ENCODE measurements around the gene DKK3.

Gene DKK3

DNA sequence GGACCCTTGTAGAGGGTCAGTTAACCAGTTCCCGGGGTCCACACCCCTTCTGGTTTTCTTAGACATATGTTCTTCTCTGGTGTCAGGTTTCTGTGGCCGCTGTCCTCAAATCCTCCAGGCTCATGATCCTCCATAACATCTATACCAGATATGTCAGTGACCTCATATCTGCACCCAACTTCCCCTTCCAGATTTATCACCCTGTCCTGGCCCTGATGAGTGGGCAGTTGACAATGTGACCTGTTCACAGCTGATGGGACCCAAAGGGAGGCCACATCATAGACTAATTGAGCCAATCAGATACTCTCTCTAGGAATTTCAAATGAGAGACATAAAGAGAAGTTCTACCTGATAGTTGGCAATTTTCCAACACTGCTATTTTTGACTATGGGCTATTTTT, 5.1 kb downstream of the DKK3 start:
- DNase-seq, result no peak

DNA sequence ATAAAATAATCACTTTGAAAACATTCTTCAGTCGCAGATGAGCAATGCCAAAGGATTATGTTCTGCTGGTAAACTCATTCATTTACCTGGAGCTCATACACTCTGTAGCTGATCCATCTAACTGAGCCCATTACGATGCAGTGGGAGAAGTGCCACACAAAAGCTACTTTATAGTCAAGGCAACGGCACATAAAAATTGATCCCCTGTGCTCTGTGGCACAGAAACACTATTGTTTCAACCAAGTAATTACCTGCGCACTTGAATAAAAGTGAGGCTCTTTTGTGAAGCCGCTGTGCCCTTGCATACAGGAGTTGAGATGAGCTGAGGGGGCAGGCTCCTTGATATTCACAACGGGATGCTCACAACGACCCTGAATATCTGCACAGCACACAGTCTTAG, 7.2 kb downstream of the DKK3 start:
- no peak for DNase-seq

DNA sequence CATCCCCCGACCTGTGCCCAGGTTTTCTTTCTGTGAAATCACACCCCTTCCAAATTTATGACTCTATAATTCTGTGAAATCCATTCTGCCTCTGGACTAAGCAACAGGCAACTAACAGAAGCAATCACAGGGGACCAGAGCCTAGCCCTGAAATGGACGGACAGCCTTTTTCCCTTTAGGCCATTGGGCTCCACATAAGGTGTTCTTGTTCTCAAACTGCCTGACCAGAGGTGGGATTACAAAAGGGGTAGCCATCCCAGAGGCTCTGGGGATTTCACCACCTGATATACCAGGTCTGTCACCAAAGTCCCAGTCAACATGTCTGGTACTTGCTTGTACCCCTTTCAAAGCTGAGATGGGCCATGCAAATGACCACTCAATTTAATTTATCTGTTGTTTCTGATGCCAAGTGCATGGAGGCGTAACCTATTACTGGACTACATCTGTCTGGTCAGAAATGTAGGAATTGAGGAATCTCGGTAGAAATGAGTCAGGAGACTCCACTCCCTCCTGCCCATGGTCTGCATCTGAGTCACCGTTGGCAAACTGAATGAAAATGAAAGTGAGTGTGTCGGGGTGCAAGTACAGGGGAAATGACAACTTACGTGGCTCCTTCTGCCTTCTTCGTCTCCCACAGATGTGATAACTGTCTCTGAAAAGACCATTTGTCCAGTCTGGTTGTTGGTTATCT, 10.2 kb downstream of the DKK3 start:
- DNase-seq, result no peak

DNA sequence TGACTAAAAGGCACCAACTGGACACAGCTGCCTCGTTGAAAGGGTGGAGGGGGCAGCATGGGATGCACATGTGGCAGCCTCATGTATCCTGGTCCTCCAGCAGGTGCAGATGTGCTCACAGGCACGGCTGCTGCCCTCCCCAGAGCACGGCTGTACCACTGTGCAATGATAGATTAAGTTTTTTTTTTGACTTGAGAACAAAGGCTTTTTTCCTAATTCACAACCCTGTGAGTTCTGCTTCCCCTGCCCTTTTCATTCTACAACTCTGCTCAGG, 11.4 kb downstream of the DKK3 start:
- no peak for DNase-seq

DNA sequence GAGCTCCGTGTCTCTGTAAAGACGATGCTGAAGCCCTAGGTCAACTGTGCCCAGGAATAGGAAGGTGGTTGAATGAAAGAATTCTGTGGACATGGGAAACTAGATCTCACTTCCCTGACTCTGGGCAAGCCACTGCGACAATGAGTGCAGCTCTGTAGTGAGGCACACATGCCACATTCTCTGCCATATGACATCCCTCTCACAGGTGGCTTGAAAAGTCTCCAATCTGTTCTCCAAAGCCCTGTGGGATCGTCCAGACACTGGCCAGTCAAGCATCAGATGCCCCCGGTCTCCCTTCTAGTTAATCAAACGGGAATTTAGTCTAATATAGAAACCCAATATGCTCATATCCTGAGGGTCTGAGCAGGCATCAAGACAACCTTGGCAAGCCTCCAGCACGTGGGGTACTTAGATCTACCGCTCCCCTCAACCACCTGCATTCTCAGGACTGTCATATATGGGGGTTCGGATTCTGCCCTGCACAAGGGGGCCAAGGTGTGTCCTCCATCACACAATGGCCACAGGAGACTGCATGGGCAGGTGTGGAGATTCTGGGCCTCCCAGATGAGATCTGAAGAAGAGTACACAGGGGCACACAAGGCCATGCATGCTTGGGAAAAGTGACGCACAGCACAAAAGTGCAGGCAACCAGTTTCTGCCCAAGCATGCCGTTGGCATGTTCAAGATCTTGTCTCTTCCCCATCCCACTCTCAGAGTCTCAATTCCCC, 11.9 kb downstream of the DKK3 start:
- DNase-seq, result no peak

DNA sequence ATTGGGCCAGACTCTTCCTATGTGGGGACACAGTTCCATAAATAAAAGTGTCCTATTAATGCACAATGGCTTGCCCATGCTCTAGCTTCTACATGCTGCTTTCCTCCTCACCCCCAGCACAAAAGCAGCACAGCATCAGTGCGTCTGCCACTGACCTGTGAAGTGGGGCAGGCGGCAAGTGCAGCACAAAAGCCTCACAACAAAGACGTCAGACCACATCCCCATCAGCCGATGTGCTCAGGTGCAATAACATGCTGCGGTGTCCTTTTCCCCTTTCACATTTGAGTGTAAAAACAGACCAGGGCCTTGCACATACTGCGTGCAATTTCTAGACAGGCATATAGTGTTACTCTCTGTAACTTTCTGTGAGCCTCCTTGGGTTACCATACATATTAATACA, 12.8 kb downstream of the DKK3 start:
- DNase-seq, result no peak

DNA sequence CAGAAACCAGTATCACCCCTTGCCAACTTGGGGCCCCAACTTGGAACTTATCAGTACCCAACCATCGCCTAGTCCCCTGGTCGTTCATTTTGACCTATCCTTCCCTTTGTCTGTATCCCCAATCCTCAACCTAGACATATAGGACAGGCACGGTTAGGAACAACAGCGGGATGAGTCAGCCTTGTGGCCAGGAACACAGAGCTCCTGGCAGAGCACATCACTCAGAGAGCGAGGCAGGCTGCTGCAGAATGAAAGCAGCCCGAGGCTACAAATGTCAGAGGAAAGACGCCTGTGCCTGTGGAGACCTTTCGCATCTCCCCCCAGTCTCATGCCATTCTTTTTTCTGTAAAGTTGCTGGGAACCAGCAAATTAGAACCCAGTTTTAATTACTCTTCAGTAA, 14.6 kb downstream of the DKK3 start:
- DNase-seq, result no peak

DNA sequence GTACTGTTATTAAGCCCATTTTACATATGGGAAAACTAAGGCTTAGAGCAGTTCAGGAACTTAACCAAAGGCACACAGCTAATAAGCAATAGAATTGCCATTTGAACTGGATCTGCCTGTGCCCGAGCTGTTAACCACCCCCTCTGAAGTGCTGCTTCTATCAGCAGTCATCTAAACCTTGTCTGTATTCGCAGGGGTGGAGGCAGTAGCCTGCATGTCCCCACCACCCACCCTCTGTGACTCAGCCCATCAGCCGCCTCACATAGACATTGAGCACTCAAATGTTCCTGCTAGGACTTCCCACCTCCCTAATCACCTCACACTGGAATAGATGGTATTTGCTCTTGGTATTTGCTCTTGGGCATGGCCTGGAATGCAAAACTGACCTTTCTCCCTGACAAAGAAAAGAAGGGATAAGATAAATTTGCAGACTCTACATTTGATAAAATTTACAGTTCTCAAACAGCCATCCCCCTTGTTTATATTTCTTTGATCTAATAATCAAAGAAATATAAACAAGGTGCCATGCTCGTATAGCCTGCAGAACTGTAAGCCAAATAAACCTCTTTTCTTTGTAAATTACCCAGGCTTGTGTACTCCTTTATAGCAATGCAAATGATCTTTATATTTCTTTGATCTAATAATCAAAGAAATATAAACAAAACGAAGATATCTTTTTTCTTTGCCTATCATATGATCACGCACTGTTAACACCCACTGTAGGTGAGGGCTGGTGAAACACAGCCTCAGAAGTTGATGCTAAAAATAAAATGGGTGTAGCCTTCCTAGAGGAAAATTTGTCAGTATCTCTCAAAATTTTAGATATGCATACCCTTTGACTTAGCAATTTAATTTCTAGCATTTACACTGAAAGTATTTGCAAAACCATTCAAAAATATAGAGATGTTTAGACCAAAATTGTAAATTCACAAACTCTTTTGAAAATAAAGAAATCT, 15.9 kb downstream of the DKK3 start:
- no peak for DNase-seq

DNA sequence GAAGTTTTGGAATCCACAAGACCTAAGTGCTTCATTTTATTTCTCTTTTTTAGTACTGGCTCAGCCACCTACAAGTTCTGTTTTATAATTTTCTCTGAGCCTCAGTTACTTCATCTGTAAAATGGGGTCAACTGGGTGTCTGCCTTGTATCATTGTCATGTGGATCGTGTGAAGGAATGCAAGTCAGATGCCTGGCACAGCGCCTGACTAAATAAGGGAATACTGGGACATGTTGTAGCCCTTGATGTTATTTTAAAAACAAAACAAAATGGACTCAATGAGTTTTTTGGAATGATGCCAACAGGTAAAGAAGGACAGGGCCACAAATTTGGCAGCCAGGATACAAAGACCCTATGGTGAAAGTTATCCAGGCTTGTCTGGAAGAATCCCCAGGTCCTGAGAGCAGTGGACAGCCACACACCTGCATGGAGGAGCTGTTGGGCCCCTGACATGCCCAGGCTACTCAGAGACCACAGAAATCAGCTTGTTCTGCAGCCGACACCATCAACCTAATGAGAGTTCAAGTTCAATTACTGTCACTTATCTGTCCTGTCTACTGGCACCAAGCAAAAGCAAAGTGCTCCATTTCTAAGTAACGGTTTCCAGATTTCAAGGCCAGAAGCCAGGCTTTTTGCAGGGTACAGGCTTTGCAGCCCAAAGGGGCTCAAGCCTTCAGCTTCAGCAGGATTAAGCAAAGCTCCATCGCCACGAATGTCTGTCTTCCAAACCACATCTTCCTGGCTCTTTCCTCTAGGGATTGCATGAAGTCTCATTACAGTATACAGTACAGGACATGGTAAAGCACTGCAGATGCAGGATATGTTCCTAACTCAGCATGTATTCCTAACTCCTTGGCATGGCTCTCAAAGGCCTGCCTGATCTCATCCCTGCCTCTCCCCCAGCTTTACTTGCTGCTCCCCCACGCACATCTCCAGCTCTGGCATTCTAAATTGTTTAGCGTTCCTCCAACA, 18.4 kb downstream of the DKK3 start:
- DNase-seq, result no peak

DNA sequence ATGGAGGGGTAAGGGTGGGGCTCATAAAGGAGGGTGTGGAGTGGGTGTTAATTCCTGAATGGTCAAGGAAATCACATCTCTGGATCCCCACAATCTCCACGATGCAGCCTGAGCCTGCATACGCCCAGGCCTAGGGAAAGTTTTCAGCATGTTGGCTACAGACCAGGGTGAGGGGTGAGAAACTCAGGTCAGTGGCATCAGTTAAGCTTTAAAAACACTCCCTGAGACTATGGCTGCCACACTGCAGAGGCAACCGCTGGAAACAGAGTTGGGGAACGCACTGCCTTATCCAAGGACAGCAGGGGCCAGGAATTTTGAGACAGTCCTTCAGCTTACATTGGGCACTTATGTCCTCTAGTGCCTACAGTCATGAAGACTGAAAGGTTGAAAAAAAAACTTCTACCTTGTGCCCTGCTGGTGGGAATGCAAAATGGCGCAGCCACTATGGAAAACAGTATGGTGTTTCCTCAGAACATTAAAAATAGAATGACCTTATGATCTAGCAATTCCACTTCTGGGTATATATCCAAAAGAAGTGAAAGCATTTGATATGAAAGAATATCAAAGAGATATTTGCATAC, 19.7 kb downstream of the DKK3 start:
- DNase-seq, result peak in 1 of 2 experiments; percentile 0

DNA sequence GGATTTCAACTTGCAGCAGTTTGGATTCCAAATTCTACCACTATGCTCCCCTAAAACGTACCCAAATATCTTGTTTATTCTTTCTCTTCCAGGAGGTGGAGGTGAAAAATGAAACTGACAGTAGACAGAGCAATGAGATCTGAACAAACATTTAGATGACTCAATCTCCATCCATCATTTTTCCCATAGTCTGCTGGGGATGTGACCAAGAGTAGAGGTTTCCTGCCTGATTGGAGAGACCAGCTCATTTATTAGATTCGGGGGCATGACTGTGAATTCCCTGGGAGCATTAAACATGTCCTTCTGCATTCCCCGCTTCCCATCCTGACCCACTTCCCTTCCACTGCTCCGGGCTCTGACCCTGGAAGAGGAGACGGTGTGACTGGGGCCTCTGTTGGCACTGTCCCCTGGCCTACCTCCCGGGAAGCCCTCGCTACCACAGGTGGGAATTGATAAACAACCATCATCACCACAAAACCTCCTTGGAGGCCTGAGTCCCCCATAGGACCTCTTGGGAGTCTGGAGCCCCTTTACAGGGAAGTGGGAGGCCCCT, 20.3 kb downstream of the DKK3 start:
- DNase-seq, result peak in 1 of 2 experiments; percentile 5

DNA sequence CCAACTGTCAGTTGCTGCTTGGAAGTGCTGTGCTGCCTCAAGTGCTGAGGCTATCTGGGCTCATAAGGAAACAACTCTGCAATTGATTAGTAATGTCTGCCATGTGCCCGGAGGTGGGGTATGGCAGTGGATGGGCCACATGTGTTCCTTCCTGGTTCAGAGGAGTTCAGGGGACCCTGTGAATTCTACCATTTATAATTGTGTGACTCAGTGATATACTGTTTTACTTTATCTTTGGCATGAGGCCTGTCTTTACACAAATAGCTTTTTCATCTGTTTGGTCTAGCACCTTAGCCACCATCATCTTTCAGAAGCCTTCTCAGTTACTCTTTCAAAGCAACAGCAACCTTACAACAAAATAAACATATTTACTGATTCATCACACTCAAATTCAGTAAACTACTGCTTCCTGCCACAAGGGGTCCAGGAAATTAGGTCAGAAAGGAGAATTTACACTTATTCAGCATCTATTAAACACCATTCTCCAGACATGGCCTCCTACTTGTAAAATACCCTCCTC, 20.9 kb downstream of the DKK3 start:
- DNase-seq, result peak in 1 of 2 experiments; percentile 19

DNA sequence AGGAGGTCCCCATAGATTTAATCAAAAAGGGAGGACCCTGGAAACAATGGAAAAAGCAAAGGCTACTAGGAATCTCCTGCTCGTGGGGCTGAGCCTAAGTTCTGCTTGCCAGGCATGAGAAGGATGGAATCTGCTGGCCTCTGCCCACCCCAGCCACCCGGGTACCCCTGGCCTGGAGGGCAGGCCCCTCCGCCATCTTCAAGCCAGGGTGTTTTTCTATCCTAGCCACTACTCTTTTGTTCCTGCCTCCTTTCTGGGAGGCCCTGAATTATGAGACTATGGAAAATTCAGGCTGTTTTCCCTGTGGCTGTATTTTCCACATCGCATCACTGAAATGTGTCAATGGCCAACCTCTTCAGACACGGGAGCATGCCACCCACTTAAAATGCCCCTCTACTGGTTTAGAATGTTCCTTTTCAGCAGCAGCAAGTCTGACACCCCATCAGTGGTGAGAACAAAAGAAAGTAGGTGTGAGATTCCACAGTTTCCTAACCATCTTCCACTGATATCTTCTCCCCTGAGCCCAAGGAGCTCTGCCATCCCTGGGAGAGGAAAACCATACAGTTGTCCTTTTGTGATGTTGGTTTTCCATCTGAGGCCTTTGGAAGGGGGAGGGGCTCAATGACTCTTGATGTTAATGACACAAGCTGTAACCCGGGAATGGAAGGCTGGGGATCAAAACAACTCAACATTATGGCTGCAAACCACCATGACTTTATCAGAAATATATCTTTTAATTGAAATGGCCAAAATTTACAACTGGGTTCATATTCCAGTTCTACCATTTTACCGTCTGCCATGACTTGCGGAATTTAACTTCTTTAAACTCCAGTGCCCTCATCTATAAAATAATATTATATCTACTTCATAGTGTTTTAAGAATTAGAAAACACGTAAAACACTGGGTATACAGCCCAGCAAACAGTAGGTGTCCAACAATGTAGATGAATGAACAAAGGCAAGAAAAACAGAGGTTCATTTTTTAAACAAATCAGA, 22.2 kb downstream of the DKK3 start:
- DNase-seq, result no peak

DNA sequence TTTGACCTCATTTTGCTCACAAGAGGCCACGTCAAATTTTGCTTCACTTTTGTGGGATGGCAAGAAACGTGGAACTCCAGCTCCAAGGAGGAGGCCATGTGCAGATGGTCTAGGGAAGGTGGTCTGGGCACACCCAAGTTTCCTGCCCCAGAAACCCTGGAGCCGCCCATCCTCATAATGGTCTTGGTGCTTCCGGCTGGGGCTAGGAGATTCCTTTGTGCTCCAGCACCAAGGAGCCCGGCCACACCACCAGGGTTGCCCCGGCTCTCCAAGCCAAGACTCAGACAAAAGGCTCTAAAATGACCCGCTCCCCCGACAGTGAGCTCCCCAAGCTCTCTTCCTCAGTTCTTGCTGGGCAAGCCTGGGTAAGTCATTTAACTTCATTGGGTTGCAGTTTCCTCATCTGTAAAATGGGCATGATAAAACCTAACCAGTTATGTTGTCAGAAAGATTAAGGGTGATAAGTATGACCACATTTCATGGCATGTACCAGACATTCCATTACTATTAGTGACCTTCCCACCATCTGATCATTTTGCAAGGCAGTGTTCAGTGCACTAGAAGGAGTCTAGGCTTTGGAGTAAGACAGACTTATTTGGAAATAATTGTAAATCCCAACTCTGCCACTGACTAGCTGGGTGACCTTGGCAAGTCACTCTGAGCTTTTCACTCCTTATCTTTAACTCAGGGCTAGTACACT, 23.3 kb downstream of the DKK3 start:
- peak in 1 of 2 experiments; percentile 10 for DNase-seq

DNA sequence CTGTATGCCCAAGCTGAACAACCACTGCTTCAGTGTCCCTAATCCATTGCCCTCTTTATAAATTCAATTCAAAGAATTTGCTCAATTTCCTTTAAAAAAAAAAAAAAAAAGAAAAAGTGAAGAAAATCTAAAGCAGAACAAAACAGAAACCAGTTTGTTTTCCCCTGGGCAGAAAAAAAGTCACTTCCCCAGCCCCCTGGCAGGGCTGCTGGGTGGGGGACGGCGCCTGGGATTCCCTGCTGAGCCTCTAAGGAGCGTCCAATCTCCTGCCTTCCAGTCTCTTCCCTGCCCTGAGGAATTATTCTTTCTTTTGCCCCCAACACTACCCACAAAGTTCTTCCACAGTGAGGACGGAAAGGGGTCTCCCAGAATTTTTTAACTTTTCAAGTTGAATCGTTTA, 23.9 kb downstream of the DKK3 start:
- DNase-seq, result no peak

DNA sequence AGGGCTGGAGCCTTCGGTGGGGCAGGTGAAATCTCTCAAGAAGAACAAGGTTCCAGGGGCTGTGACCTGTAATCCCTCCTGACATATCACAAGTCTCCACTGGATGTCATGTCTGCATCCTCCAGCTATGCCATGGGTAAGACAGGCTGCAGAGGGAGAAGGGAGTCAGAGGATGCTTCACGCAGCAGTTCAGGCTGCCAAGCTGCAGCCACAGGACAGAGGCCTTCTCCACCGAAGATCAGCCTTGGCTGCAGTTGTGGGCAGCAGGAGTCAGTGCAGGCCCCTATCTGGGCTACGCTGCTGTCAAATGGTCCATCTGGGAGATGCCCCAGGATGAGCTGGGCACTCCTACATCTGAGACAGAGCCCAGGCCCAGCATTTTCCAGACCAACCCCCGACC, 25.0 kb downstream of the DKK3 start:
- DNase-seq, result no peak

DNA sequence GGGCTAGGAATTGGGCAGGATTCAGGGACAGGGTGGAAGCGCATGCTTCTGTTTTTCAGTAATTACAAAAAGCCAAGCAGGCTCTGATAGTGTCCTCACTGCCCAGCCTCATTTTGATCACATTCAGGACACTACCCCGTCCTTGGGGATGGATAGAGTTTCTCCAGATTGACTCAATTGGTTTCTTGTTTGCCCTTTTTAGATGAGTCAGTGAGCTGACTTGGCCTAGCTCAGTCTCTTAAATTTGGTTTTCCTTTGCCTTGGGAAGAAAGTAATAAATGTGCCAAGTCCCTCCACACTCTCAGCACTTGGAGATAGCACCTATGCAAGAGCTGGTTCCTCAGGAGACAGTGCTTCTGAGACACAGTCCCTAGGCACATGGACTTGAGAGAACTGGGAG, 25.5 kb downstream of the DKK3 start:
- no peak for DNase-seq

DNA sequence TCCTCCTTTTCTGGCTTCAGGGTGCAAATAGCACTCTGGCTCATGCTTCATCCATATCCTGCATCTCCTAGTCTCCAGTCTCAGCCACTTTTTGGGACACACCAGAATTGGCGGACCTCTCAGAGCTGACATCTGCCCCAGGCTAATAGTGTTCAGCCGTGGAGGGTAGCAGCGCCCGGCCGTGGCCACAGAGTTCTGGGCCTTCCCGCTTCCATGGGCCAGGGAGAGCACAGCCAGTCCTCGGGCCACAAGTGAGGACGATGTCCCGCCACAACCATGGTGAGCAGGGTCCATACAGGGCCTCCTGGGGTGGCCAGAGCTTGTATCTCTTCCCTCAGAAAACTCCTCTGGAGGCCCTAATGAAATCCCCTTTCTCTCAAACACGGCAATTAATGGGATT, 26.0 kb downstream of the DKK3 start:
- no peak for DNase-seq

DNA sequence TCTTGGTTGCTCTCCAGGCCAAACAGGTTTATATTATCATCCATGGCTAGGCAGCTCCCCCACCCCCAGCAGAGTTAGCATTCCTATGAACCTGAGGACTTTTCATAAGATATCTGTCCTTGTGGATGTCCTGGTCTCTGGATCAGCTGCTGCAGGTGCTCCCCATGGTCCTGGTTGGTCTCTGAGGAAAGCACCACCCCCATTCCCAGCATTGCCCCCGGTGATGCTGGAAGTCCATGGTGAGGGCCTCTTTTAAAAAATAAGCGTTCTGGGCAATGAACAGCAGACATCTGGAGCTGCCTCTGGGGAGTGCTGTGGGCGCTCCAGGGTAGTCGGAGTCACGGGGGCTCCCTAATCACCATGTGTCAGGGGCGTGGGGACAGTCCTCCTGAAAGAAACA, 26.6 kb downstream of the DKK3 start:
- DNase-seq, result peak in 1 of 2 experiments; percentile 5

DNA sequence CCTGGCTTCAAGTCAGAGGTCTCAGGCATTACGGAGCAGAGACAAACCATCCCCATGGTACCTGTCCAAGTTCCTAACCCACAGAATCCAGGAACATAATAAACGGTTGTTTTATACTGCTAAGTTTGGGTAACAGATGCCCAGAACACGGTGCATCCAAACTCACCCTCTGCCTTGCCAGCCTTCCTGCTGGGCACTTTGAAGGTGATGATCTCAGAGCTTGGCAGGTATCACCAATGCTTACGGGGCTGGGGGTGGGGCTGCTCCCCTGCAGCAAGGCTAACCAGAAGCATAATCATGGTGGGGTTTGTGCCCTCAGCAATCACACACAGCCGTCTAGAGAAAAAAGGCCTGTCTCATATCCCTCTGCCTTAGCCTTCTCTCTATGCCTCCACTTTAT, 27.1 kb downstream of the DKK3 start:
- no peak for DNase-seq
